G401 (cell line): ENCODE results near the gene PPARG. TPM values are rescaled to one million over a fixed set of nuclear protein-coding genes. Genes with fewer than 3 reads are reported as not detected.
A peak's percentile ranks its signal among the peaks of the same experiment; 100 is the strongest.

ENCODE experiments used
- DNase-seq: peaks from one replicate; pipeline ENCODE4 v3.0.0-alpha.2; 2015; ENCODE audit warnings: low spot score
- in situ Hi-C: cut with HindIII; loops from 2 replicates; pipeline ENCODE4 v1.10.0; 2016; ENCODE audit warnings: low sequenced_read_pairs, mixed read lengths
- total RNA-seq: library from RNA; depleted of rRNA; stranded (reverse); fragments of >200 nt; shearing (Covaris generic); gene quantifications from 2 replicates; pipeline ENCODE4 v1.2.3, GENCODE V29; 2014

PPARG gene
- total RNA-seq, 1 experiment from 2014 or later = not detected

- DNase-seq = no peak
- in situ Hi-C loops = no loop called here
Observed at GRCh38 chr3:12424635-12425319, 135.9 kb downstream of the PPARG start.

- in situ Hi-C loops = no loop called here
- no peak for DNase-seq
Observed at GRCh38 chr3:12425850-12426579, 137.1 kb downstream of the PPARG start.

DNA sequence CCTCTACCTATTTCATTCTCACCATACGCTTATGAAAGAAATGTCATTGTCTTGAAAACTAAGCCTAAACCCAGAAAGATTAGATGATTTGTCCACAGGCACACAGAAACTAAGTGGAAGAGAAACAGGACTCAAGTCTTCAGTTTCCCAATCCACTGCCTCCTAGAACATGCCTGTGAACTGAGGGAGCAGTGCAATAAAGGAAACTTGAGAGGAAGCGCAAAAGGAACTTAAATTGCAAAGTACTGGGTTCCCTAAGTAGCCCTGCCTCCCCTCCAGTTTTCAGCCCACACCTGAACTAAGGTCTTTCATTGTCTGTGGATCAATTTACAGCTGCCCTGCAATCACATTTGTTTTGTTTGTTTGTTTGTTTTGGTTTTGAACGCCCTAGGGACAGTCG, 138.7 kb downstream of the PPARG start:
- no peak for DNase-seq
- in situ Hi-C loops = no loop called here

GRCh38 chr3:12428126-12428525, 139.3 kb downstream of the PPARG start:
- DNase-seq = no peak
- in situ Hi-C loops = no loop called here

GRCh38 chr3:12430086-12430485, 141.2 kb downstream of the PPARG start:
- in situ Hi-C loops = no loop called here
- peak; percentile 52 for DNase-seq

- DNase-seq = no peak
- in situ Hi-C loops = no loop called here
Observed at GRCh38 chr3:12433823-12434222, 145.0 kb downstream of the PPARG start.

DNA sequence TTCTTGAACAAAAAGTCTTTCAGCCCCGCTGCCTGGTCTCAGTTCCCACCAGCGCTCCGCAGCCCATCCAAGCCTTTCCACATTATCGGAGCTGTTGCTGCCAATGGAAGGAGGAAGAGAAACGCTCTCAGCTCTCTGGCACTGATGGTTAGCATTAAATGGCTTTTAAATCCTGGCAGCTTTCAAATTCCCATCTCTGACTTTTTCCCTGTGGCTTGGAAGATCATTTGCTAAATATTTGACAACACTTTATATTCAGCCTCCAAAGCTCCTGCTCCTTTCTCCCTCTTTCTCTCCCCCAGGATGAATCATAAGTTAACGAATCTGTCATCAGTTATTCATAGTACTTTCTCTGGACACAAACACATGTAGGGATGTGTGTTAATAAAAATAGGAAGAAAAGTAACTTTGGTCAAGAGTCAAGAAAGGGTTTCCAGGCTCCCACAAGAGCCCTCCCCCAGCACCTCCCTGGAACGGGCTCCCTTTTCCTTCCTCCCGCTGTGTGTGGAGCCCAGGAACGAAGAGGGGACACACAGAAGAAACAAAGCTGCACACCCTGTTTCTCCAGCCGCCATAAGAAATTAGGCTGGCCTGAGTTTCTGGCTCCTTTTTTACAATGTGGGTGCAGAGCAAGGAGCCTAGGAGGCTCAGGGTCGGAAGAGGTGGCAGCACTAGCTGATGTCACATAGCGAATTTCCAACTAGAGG, 147.8 kb downstream of the PPARG start:
- DNase-seq = no peak
- in situ Hi-C loops = no loop called here

DNA sequence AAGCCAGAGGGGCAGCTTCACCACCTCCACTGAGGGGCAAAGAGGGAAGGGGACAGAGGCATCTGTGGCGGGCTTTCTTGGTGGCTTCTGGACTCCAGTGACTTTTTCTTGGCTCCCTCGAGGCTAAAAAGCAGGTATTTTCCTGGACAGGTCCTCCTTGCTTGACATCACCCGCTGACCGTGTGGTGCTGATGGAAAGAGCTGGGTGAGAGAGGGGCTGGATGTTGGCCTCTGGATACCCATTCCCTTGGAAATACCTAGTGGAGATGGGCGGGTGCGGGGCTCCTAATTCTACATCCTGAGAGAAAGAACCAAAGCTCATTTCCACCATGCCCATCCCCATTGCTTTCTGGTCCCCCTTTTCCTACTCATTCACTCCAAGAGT, 148.3 kb downstream of the PPARG start:
- in situ Hi-C loops = no loop called here
- DNase-seq = no peak

- no peak for DNase-seq
- in situ Hi-C loops = no loop called here
Observed at GRCh38 chr3:12437861-12438260, 149.0 kb downstream of the PPARG start.

GRCh38 chr3:12438318-12438717, 149.4 kb downstream of the PPARG start:
- in situ Hi-C loops = no loop called here
- DNase-seq = no peak

- DNase-seq = no peak
- in situ Hi-C loops = no loop called here
Observed at GRCh38 chr3:12439161-12439940, 150.5 kb downstream of the PPARG start.

DNA sequence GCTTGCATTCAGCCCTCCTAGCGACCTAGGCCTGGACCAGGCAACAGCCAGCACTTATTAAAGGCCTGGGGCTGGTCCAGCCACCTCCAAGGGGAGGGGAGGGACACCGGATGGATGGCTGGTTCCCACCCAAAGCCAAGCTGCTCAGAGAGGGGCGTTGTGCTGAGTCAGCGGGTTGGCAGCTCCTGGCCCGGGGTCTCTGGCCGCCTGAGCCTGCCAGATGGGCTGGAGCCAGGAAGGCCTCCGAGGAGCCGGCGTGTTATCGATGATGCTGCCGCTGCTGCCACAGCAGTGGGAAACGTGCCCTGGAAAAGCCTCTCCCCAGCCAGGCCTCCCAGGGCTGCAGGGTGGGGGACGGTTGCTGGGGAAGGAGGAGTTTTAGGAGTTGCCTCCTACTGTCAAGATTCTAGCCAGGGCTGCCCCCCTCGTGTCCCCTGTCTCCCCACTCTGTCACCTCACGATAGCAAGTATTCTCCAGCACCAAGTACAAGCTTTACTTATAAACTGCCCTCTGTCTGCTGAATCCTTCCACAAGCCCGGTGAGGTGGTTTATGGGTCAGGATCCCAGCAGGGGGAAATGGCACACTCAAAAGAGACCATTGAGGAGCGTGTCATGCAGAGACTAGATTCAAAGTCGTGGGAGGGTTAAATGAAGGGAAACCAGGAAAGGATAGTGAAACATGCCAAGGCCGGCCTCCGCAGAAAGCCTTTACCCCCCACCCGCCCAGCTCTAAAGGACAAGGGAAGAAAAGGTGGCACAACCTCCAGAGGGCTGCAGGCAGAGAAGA, 152.3 kb downstream of the PPARG start:
- peak; percentile 11 for DNase-seq
- in situ Hi-C loops = no loop called here

DNA sequence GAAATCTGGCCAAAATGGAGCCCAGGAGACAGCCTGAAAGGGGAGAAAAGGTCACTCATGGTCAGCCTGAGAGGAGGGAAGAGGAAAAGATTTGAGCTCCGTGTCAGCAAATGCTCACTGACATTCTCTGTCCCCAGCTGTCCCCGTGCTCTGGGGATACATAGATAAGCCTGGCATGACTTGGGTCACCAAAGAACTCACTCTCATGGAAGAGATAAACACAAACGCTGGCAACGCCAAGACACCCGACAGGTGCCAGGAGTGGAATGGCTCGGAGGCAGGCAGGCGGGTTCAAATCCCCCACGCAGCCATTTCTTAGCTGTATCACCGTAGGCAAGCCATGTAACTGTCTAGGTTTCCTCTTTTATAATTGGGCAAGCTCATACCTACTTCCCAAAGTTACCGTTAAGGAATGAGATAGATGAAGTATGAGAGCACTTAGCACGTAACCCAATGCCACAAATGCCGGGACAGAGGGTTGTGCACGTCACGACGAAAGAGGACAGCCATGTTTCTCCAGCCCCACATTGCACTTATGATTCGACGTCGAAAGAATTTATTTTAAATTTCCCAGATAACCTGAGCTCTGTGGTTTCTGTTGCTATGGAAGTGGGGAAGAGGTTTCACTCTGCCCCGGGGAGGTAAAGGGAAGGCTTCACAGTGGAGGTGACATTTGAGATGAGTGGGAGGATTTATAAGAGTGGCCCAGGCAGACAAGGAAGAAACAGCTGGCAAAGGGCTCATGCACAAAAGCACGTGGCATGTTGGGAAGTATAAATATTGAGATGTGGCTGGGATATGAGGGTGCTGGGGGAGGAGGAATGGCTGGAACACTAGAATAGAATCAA, 154.0 kb downstream of the PPARG start:
- in situ Hi-C loops = no loop called here
- no peak for DNase-seq

GRCh38 chr3:12443781-12444522, 155.1 kb downstream of the PPARG start:
- DNase-seq = no peak
- in situ Hi-C loops = no loop called here

DNA sequence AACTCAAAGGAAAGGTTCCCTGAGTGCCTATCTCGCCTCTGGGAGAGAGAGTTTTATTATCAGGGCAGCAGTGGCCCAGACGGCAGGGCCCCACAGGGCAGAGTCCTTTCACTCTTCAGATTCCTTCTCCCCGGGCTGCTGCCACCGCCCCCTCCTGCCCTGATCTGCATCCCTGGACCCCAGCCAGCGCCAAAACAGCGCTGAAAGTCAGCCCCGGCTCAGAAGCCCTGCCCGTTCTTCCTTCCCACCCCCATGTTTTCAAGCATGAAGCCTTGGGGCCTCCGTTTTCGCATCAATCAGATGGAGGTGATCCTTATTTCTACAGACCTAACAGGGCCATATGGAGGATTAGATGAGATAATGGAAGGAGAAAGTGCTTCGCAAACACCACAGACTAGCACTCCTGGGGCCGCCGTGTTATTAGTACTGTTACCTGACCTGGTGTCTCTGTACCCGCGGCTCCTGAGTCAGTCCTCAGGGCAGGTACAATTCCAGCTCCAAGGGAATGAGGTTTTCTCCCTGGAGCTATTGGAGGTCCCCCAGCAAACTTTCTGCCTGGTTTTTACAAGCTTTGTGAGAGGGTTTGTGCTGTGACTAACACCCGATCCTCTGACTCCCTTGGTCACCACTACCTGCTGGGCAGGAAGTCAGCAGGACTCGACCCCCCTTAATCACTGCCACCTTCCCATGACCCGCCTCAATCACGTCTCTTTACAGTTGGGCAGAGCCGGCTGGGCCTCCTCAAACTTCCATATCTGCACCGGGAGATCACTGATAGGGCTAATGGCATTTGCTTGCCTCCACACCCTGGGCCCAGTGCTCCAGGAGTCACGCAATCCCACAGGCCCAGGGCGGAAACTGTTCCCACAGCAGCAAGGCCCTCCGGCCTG, 156.0 kb downstream of the PPARG start:
- in situ Hi-C loops = no loop called here
- no peak for DNase-seq

DNA sequence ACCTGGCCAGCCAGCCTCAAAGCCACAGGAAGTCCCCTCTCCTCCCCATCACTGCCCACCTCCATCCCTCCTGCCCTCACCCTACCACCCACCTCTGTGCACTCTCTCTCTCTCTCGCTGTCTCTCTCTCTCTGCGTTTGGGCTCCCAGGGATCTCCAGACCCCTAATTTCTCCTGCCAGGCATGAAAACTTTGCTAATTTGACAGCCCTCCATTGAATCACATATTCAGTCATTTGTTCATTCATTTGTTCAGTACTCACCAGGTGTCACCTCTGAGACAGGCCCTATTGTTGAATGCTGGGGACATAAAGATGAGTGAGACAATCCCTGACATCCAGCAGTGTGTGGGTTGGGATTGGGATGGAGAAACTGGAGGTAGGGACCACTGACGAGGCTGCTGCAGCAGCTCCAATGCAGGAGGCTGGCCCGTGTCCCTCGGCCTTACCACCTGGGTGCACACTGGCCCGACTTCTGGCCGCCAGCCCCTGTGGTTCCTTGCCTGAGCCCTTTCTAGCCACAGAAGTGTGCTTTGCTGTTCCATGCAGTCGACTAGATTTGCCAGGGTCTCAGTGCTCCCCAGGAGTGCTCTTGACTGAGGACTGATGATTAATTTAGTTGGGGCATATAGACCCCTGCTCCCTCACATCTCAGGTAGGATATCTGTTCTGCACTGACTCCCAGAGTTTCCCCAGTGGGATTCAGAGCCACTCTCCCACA, 156.8 kb downstream of the PPARG start:
- in situ Hi-C loops = no loop called here
- no peak for DNase-seq
